ENCODE measurements around the gene OTUD7B. TPM values are rescaled to one million over a fixed set of nuclear protein-coding genes. Genes with fewer than 3 reads are reported as not detected.

The OTUD7B gene
- total and polyA plus RNA-seq, 8 donors = 2.6 to 16.9 (median 9.0) TPM

DNA sequence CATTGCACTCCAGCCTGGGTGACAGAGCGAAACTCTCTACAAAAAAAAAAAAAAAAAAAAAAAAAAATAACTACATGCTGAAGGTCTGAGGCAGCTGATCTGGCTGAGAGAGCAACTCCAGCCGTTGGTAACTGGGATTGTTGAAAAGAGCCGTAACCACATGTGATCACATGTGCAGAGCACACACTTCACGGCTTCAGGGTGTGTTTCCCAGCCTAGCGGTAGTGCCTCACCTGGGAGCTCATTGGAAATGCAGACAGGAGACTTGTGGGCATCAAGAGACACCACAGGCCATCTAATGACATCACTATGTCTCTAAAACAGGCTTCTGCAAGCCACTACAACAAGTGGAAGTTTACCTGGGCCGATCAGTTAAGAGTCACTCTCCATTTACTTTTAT is 11.8 kb upstream of the OTUD7B start:
- Histone ChIP-seq H3K36me3 (no peaks in the 10 kb centered on the region), H3K27ac (peak overlapping the region in 2 of 4 donors; percentile 77 to 87), H3K9me3 (no peaks in the 10 kb centered on the region), H3K27me3 (no peaks in the 10 kb centered on the region), H3K4me3 (no peak overlapping the region), H3K4me1 (peaks cover 7 to 22% (median 14%) of the 10 kb centered on the region in 3 donors)
- TF ChIP-seq, protein P1, sequence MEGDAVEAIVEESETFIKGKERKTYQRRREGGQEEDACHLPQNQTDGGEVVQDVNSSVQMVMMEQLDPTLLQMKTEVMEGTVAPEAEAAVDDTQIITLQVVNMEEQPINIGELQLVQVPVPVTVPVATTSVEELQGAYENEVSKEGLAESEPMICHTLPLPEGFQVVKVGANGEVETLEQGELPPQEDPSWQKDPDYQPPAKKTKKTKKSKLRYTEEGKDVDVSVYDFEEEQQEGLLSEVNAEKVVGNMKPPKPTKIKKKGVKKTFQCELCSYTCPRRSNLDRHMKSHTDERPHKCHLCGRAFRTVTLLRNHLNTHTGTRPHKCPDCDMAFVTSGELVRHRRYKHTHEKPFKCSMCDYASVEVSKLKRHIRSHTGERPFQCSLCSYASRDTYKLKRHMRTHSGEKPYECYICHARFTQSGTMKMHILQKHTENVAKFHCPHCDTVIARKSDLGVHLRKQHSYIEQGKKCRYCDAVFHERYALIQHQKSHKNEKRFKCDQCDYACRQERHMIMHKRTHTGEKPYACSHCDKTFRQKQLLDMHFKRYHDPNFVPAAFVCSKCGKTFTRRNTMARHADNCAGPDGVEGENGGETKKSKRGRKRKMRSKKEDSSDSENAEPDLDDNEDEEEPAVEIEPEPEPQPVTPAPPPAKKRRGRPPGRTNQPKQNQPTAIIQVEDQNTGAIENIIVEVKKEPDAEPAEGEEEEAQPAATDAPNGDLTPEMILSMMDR (IDR thresholded peaks at IDR 0.05) = no peak
- ATAC-seq (peak; percentile 41 to 50 (median 44)), FAIRE-seq (no peak), DNase-seq (peak in 2 of 6 donors; percentile 27 to 38)
- WGBS, 2 donors = 44 to 45% methylated on average over 6 of the region's 6 CpGs
- intact Hi-C loops (cut with DNase I) = no loop called here

DNA sequence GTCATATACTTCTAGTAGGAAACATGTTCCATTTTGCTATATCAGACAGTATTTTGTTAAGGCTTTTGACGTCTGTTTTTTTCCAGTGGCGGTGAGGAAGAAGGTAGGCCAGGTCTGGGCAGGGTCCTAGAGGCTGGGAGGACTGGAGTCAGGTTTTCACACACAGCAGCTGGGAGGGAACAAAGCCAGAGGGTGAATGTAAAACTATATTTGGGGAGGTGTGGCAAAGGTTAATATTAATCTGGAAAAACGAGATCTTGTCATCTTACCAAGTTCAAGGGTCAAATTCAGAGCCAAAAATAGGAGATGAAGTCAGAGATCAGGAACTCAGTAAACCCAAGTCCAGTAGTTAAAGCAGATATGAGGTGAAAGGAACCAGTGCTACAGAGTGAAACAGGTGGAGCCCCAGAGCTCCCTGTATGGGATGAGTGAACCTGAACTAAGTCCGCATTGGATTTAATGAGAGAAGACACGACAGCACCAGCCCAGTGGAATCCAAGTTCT is 10.7 kb upstream of the OTUD7B start:
- H3K4me1 ChIP-seq = peaks cover 7 to 22% (median 14%) of the 10 kb centered on the region in 3 donors
- H3K27me3 ChIP-seq = no peaks in the 10 kb centered on the region
- intact Hi-C loops (cut with DNase I) = no loop called here
- no peaks in the 10 kb centered on the region for H3K36me3 ChIP-seq
- DNase-seq (peak in 4 of 6 donors; percentile 64 to 82 (median 67)), ATAC-seq (peak; percentile 87 to 94 (median 92)), FAIRE-seq (no peak)
- 10 to 15% methylated on average over 5 of the region's 5 CpGs for WGBS, 2 donors
- TF ChIP-seq, protein P1 (IDR thresholded peaks at IDR 0.05) = no peak
- peak overlapping the region; percentile 8 to 87 (median 68) for H3K27ac ChIP-seq
- no peak overlapping the region for H3K4me3 ChIP-seq
- no peaks in the 10 kb centered on the region for H3K9me3 ChIP-seq

DNA sequence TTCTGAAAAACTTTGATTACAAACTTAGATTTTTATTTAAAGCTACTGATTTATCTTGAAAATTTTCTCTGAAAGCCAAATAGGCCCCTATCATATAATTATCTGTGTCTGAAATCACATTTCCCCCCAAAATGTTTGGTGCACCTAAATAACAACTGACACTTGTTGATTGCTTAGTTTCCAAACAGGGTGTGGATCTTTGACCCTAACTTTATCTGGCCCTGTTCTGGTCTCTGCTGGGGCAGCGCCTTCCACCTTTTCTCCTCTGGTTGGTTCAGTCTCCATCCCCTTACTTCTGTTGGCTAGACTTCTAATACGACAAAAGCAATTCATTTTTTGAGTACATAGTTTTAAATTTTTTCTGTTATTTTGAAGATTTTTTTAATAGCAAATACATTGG is 10.2 kb upstream of the OTUD7B start:
- 59 to 66% methylated on average over 2 of the region's 2 CpGs for WGBS, 2 donors
- no peaks in the 10 kb centered on the region for H3K36me3 ChIP-seq
- DNase-seq = no peak
- no peak overlapping the region for H3K4me3 ChIP-seq
- intact Hi-C loops (cut with DNase I) = no loop called here
- TF ChIP-seq, protein P1 (IDR thresholded peaks at IDR 0.05) = no peak
- H3K27me3 ChIP-seq = no peaks in the 10 kb centered on the region
- peak overlapping the region; percentile 8 to 87 (median 68) for H3K27ac ChIP-seq
- peaks cover 7 to 22% (median 14%) of the 10 kb centered on the region in 3 donors for H3K4me1 ChIP-seq
- ATAC-seq = no peak
- H3K9me3 ChIP-seq = no peaks in the 10 kb centered on the region
- FAIRE-seq = no peak

DNA sequence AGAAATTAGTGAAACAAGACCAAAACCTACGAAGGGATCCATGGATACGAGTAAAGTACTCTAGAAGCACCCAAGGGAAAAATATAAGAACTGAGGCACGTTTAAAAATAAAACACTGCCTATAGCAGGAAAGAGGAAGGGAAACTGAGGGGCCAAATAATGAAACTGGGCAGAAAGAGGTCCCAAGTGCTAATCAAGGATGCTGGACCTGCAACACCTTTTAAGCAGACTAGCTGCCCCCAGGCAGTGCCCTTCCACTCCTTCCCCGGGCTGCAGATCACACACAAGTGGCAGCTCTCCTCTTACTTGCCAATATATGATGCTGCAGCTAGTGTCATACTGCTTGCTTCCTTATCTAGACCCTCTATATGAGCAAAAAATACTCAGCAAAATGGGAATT is 7.6 kb upstream of the OTUD7B start:
- TF ChIP-seq, protein P1 (IDR thresholded peaks at IDR 0.05) = no peak
- DNase-seq (no peak), ATAC-seq (no peak), FAIRE-seq (no peak)
- Histone ChIP-seq H3K4me3 (no peak overlapping the region), H3K27me3 (no peaks in the 10 kb centered on the region), H3K4me1 (peaks cover 7 to 22% (median 14%) of the 10 kb centered on the region in 3 donors), H3K36me3 (no peaks in the 10 kb centered on the region), H3K27ac (peak overlapping the region in 1 of 4 donors; percentile 54), H3K9me3 (no peaks in the 10 kb centered on the region)
- WGBS, 2 donors = 85 to 88% methylated on average over 4 of the region's 4 CpGs
- intact Hi-C loops (cut with DNase I) = no loop called here

DNA sequence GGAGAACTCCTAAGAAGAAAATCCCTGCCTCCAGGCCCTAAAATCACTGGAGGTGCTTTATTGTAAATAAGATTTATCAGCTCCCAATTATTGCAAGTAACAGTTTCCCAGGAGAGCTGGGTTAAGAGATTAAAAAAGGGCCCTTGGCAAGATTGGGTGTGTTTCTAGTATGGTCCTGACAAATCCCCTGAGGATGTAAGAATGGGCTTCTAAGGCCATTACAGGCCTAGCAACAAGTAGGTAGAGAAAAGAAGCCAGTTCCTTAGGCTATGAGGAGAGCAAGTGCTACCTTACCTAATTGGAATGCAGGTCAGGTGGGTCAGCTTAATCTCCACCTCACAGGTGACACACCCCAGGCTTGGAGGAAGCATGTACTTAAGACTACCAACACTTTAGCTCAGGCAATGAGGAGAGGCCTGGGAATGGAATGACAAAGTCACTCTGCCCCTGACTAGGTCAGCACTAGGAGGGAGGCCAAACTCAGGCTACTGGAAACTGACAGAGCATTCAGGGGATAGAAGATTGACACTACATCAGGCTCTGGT is 6.8 kb upstream of the OTUD7B start:
- Histone ChIP-seq H3K4me3 (no peak overlapping the region), H3K27me3 (no peaks in the 10 kb centered on the region), H3K9me3 (no peaks in the 10 kb centered on the region), H3K4me1 (peaks cover 7 to 19% (median 14%) of the 10 kb centered on the region in 3 donors), H3K36me3 (no peaks in the 10 kb centered on the region), H3K27ac (peak overlapping the region in 2 of 4 donors; percentile 6 to 54)
- intact Hi-C loops (cut with DNase I) = no loop called here
- peak in 2 of 4 donors; percentile 61 for ATAC-seq
- FAIRE-seq = no peak
- peak in 1 of 6 donors; percentile 50 for DNase-seq
- TF ChIP-seq, protein P1 (IDR thresholded peaks at IDR 0.05) = no peak

Data from pancreas (tissue), 10 donors.